CD4-positive, alpha-beta T cell treated with Interleukin-15 for 4 hours (primary cell): ENCODE measurements around the gene TSHZ2.
A peak's percentile ranks its signal among the peaks of the same experiment; 100 is the strongest.

Source experiments
- DNase-seq: peaks from one replicate; pipeline ENCODE4 v3.0.0-alpha.2; 2020; ENCODE audit warnings: low spot score

The TSHZ2 gene

GRCh38 chr20:53383916-53384315 lies 411.8 kb downstream of the TSHZ2 start:
- no peak for DNase-seq

- DNase-seq, result no peak
Observed at GRCh38 chr20:53384392-53384791, 412.2 kb downstream of the TSHZ2 start.

GRCh38 chr20:53385941-53386767 lies 414.0 kb downstream of the TSHZ2 start:
- DNase-seq, result no peak

- peak; percentile 17 for DNase-seq
Observed at GRCh38 chr20:53387983-53388675, 416.0 kb downstream of the TSHZ2 start.

- DNase-seq, result no peak
Observed at GRCh38 chr20:53389516-53390300, 417.6 kb downstream of the TSHZ2 start.

GRCh38 chr20:53390770-53391169 lies 418.6 kb downstream of the TSHZ2 start:
- no peak for DNase-seq

- DNase-seq, result no peak
Observed at GRCh38 chr20:53394433-53394832, 422.3 kb downstream of the TSHZ2 start.

- DNase-seq, result no peak
Observed at GRCh38 chr20:53395188-53395923, 423.2 kb downstream of the TSHZ2 start.

- no peak for DNase-seq
Observed at GRCh38 chr20:53399083-53399482, 426.9 kb downstream of the TSHZ2 start.

- no peak for DNase-seq
Observed at GRCh38 chr20:53399592-53400335, 427.6 kb downstream of the TSHZ2 start.

- no peak for DNase-seq
Observed at GRCh38 chr20:53402233-53403005, 430.3 kb downstream of the TSHZ2 start.

- DNase-seq, result no peak
Observed at GRCh38 chr20:53403029-53403428, 430.9 kb downstream of the TSHZ2 start.

- no peak for DNase-seq
Observed at GRCh38 chr20:53405139-53405538, 433.0 kb downstream of the TSHZ2 start.

GRCh38 chr20:53406580-53406979 lies 434.4 kb downstream of the TSHZ2 start:
- DNase-seq, result no peak

GRCh38 chr20:53408691-53409446 lies 436.7 kb downstream of the TSHZ2 start:
- no peak for DNase-seq

GRCh38 chr20:53409447-53409717 lies 437.2 kb downstream of the TSHZ2 start:
- DNase-seq, result no peak

- no peak for DNase-seq
Observed at GRCh38 chr20:53411129-53411528, 439.0 kb downstream of the TSHZ2 start.

GRCh38 chr20:53411891-53412290 lies 439.7 kb downstream of the TSHZ2 start:
- no peak for DNase-seq

GRCh38 chr20:53412577-53413185 lies 440.5 kb downstream of the TSHZ2 start:
- no peak for DNase-seq
